GM18505 (cell line): ENCODE results near the gene SLC4A9.

Experiments used
- ATAC-seq: cut with Tn5 transposase; IDR thresholded peaks from one replicate; pipeline ENCODE4 v1.9.1; 2021; ENCODE audit not compliant: unreplicated experiment
- POLR2A ChIP-seq: IDR thresholded peaks from 4 replicates; pipeline ENCODE4 v1.6.1; 2011; ENCODE audit warnings: borderline replicate concordance; ENCODE audit not compliant: insufficient read depth, insufficient read length; ENCODE audit errors: extremely low read depth

The SLC4A9 gene

GRCh38 chr5:140360681-140361479 lies 886 bp downstream of the SLC4A9 start:
- no peak for TF ChIP-seq POLR2A
- ATAC-seq = no peak

GRCh38 chr5:140361901-140362300 lies 1.9 kb downstream of the SLC4A9 start:
- no peak for TF ChIP-seq POLR2A
- no peak for ATAC-seq

DNA sequence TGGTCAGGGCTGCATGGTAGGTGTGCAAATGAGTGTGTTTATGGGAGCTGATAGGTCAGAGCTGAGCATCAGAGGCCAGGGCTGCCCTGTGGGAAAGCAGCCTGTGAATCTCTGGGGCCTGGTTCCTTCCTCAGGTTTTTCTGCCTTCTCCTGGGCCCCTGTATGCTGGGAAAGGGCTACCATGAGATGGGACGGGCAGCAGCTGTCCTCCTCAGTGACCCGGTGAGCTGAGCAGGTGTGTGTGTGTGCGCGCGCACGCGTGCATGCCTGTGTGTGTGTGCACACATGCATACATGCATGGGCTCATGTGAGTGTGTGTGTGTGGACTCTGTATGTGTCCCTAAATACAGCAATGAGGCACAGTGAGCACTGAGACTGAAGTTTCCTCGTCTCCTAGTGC lies 2.3 kb downstream of the SLC4A9 start:
- no peak for ATAC-seq
- TF ChIP-seq POLR2A = no peak

- peak; percentile 93 for ATAC-seq
- no peak for TF ChIP-seq POLR2A
These were observed 3.1 kb downstream of the SLC4A9 start for GRCh38 chr5:140362875-140363630.

DNA sequence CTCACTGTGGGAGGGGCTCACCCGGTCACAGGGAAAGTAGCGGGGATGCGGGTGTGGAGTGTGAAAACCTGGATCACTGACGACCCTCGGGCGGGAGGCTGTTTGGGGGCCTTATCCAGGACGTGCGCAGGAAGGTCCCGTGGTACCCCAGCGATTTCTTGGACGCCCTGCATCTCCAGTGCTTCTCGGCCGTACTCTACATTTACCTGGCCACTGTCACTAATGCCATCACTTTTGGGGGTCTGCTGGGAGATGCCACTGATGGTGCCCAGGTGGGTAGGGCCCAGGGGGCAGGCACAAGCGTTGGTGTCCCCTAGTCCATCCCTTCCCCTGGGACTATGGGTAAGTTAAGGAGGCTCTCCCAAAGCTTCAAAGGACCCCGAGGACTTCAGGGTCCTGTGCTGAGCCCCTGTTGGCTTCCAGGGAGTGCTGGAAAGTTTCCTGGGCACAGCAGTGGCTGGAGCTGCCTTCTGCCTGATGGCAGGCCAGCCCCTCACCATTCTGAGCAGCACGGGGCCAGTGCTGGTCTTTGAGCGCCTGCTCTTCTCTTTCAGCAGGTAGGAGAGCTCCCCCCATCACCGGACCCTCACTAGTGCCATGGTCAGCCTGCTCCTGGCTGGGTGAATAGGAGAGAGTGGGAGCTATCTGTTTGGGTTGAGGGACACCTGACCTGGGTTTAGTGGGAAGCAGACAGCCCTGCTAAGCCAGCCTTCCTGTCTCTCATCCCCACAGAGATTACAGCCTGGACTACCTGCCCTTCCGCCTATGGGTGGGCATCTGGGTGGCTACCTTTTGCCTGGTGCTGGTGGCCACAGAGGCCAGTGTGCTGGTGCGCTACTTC lies 3.9 kb downstream of the SLC4A9 start:
- ATAC-seq = no peak
- no peak for TF ChIP-seq POLR2A

DNA sequence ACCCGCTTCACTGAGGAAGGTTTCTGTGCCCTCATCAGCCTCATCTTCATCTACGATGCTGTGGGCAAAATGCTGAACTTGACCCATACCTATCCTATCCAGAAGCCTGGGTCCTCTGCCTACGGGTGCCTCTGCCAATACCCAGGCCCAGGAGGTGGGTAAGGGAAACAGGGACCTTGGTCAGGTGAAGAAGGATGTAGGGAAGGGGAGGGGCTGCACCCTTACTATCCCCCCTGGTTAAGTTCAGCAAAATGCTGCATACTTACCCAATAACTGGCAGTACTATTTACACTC lies 4.4 kb downstream of the SLC4A9 start:
- TF ChIP-seq POLR2A = no peak
- ATAC-seq = no peak

DNA sequence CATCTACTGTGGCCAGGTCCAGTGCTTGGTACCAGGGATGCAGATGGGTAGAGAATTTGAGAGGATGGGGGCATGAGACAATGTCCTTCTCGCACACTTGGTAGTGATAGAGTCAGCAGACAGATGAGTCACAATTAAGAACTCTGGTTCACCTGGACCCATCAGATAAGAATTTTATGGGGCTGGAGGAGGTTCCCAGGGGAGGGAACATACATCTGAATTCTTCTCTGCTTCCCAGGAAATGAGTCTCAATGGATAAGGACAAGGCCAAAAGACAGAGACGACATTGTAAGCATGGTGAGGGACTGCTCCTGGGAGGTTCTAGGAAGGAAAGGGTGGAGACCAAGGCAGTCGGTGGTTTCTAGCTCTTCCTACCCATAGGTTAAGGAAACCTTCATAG lies 5.3 kb downstream of the SLC4A9 start:
- TF ChIP-seq POLR2A = no peak
- no peak for ATAC-seq

DNA sequence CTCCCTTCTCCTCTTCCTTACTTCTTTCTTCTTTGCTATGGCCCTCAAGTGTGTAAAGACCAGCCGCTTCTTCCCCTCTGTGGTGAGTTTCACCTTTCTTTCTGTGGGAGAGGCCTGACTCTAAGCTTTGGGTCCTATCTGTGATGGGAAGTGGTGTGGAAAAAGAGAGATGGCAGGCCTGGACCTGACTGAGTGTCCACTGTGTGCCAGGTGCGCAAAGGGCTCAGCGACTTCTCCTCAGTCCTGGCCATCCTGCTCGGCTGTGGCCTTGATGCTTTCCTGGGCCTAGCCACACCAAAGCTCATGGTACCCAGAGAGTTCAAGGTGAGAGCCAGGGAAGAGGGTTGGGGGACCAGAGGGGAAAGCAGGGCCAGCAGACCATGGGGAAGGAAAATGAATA lies 5.9 kb downstream of the SLC4A9 start:
- no peak for ATAC-seq

GRCh38 chr5:140366589-140367255 lies 6.7 kb downstream of the SLC4A9 start:
- no peak for ATAC-seq
- no peak for TF ChIP-seq POLR2A

More for the DNA sequence above, 5.9 kb downstream of the SLC4A9 start:
- TF ChIP-seq POLR2A = no peak

- no peak for TF ChIP-seq POLR2A
- no peak for ATAC-seq
These were observed 7.4 kb downstream of the SLC4A9 start for GRCh38 chr5:140367256-140368013.

DNA sequence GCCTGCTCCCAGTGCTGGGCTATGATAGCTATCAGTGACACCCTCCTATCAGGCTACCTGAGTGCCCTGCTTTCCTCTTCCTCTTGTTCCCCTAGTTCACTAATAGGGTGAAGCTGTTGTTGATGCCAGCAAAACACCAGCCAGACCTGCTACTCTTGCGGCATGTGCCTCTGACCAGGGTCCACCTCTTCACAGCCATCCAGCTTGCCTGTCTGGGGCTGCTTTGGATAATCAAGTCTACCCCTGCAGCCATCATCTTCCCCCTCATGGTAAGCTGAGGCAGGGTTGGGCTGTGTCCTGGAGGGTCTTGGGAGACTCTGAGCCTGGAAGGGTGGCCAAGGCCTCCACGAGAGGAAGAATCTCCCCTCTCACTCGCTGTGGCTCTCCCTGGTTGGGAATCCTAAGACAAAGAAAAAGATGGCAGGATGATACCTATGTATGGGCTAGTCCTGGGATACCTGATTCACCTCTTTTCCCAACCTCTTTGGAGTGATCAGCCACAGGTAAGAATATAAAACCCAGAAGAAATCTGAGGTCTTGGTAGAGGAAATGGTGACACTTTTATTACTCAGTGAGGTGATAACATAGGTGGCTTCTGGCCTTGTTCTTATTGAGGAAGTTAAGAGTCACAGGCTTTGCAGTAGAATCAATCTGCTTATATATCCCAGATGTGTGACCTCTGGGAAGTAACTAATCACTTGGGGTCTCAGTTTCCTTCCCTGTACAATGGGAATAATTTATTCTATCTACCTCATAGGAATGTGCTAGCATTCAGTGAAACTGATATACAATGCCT lies 11.6 kb downstream of the SLC4A9 start:
- ATAC-seq = no peak
- no peak for TF ChIP-seq POLR2A
